ENCODE measurements around the gene CXCL16.

DNA sequence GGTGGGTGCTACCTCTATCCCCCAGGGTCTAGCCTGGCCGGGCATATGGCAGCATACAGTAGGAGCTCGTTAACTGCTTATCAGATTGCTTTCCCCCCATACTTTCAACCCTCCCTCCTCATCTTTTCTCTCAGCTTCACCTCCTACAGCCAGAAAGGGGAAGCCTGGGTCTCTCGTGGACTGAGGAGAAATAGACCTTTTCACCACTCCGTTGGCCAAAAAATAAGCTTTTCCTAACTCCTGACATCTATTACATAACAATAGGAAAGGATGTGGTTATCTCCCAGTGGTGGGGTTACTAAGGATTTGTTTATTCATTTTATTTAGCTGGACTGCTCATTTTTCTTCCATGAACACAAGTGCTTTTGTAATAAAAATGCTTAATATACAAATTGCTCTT, 9.0 kb upstream of the CXCL16 start:
- TF ChIP-seq, protein P1, sequence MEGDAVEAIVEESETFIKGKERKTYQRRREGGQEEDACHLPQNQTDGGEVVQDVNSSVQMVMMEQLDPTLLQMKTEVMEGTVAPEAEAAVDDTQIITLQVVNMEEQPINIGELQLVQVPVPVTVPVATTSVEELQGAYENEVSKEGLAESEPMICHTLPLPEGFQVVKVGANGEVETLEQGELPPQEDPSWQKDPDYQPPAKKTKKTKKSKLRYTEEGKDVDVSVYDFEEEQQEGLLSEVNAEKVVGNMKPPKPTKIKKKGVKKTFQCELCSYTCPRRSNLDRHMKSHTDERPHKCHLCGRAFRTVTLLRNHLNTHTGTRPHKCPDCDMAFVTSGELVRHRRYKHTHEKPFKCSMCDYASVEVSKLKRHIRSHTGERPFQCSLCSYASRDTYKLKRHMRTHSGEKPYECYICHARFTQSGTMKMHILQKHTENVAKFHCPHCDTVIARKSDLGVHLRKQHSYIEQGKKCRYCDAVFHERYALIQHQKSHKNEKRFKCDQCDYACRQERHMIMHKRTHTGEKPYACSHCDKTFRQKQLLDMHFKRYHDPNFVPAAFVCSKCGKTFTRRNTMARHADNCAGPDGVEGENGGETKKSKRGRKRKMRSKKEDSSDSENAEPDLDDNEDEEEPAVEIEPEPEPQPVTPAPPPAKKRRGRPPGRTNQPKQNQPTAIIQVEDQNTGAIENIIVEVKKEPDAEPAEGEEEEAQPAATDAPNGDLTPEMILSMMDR (IDR thresholded peaks at IDR 0.05), result no peak
- TF ChIP-seq POLR2A (IDR thresholded peaks at IDR 0.05), result no peak
